GM12875 (cell line): ENCODE data around the gene ZYG11A.

Experiments used
- H3K4me3 ChIP-seq: one replicate; pipeline ENCODE4 v1.5.1; 2011; ENCODE audit warnings: low read depth, low read length, control low read depth
- TF ChIP-seq, protein P1 (sequence below): IDR thresholded peaks from 2 replicates; pipeline ENCODE4 v1.5.1; 2011; ENCODE audit warnings: low read depth, mild to moderate bottlenecking, control low read depth, inconsistent platforms, low read length, moderate library complexity, borderline replicate concordance; ENCODE audit not compliant: insufficient read depth

ZYG11A gene

DNA sequence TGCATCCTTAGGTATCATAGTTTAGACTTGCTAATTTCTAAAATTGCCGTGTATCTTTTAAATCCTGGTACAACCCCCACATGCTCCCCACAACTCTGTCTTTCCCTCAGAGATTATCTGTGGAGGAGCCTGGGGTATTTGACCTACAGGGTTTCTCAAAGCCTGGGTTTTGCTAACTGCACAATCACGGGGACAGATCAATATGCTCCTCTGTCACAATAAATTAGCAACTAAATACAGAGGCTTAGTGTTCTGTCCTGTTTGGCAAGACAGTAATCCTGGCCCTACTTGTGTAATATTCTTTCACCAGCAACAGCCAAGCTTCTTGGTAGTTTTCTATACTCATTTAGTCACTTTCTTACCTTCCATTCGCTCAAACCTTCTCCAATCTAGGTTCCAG, 70.5 kb downstream of the ZYG11A start:
- TF ChIP-seq, protein P1, sequence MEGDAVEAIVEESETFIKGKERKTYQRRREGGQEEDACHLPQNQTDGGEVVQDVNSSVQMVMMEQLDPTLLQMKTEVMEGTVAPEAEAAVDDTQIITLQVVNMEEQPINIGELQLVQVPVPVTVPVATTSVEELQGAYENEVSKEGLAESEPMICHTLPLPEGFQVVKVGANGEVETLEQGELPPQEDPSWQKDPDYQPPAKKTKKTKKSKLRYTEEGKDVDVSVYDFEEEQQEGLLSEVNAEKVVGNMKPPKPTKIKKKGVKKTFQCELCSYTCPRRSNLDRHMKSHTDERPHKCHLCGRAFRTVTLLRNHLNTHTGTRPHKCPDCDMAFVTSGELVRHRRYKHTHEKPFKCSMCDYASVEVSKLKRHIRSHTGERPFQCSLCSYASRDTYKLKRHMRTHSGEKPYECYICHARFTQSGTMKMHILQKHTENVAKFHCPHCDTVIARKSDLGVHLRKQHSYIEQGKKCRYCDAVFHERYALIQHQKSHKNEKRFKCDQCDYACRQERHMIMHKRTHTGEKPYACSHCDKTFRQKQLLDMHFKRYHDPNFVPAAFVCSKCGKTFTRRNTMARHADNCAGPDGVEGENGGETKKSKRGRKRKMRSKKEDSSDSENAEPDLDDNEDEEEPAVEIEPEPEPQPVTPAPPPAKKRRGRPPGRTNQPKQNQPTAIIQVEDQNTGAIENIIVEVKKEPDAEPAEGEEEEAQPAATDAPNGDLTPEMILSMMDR: no peak
- H3K4me3 ChIP-seq: no peak overlapping the region

DNA sequence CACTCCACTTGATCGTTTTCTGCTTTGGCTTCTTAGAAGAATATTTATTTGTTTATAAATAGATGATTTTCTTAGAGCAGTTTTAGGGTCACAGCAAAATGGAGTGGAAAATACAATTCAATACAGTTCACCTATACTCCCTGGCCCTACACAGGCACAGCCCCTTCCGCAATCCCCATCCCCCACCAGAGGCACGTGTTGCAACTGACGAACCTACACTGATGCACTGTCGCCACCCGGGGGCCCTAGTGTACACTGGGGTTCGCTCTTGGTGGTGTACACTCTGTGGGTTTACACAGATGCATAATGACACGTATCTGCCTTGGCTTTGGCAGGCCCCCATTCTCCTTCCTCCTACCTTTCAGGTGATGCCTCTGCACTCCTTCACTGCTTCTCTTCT, 71.0 kb downstream of the ZYG11A start:
- H3K4me3 ChIP-seq: no peak overlapping the region
- TF ChIP-seq, protein P1: no peak

DNA sequence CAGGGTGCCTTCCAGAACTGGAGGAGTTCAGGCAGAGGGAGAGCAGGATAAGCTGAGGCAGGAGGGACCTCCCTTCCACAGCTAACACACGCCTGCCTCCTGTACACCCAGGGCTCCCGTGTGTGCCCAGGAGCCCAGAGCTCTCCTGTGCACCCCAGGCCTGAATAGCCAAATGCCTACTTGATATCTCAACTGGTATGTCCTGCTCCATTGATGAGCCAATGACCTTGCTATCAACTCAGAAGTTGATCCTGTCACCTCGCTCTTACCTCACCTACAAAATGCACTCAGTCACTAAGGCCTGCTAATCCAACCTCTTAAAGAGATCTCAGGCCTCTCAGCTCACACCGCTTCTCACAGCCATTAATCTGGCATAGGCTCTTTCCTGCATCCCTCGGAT, 71.9 kb downstream of the ZYG11A start:
- TF ChIP-seq, protein P1: no peak

DNA sequence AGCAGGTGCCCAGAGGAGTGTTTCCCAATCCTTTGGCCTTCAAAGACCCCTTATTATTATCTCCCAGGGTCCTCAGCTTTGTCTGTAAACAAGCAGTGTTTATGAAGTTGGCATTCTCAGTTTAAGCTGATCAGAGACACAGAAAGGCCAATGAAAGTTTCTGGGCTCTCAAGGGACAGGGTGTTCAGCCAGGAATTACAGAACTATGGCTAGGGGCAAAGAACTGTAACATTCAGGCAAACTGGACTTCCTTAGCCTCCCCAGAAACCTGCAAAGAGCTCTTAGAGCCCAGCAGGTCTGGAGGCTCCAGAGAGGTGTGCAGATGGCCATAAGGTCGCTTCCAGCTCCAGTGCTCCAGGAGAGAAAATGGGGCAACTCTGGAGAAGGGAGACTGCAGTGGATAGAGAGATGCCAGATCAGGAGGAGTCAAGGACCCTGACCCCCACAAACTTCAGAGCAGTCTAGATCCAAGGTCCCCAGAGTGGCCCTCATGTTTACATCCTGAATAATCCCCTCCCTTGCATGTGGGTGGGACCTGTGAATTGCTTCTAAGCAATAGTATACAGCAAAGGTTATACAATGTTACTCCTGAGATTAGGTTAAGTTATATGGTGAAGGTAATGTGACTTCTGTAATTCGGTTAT, 72.8 kb downstream of the ZYG11A start:
- TF ChIP-seq, protein P1: no peak
- H3K4me3 ChIP-seq: no peak overlapping the region

More for the DNA sequence above, 71.9 kb downstream of the ZYG11A start:
- H3K4me3 ChIP-seq: no peak overlapping the region

DNA sequence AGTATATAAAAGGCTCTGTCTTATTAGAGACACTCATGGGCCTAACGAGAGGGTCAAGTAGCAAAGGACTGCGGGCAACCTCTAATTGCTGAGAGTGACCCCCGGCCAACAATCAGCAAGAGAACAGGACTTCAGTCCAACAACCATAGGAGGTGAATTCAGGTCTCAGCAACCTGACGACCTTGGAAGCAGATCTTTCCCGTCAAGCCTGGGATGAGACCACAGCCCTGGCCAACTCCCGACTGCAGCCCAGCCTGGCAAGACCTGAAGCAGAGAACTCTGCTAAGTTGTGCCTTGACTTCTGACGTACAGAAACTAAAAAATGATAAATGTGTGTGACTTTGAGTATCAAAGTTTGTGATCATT, 73.3 kb downstream of the ZYG11A start:
- no peak overlapping the region for H3K4me3 ChIP-seq
- TF ChIP-seq, protein P1: no peak

DNA sequence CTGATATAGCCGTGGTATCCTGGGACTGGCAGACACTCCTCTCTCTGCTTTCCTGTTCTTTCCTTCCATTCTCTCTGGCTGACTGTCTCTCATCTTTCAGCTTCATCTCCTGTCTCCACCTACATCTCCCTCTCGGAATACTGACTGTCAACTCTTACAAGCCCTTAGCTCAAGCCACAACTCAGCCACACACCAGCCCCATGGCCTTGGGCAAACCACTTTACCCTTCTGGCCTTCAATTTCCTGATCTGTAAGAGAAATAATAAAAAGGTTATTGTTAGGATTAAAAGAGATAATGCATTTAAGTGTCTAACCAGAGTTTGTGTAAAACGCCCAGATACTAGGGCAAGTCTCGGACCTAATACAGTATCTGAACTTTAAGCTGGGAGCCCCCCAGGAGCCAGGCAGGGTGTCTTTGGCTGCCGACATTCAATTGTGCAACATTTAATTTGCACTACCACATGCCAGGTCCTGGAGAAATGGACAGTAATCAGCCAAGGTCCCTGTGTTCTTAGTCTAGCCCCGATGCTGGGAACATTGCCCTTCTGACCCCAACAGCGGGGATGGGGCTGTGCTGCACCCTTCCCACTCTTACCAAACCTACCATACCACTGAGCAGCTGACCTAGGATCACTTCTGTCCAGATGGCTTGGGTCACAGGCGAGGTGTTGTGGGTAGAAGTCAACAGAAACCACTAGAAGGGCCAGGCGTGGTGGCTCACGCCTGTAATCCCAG, 73.8 kb downstream of the ZYG11A start:
- TF ChIP-seq, protein P1: no peak
- no peak overlapping the region for H3K4me3 ChIP-seq

DNA sequence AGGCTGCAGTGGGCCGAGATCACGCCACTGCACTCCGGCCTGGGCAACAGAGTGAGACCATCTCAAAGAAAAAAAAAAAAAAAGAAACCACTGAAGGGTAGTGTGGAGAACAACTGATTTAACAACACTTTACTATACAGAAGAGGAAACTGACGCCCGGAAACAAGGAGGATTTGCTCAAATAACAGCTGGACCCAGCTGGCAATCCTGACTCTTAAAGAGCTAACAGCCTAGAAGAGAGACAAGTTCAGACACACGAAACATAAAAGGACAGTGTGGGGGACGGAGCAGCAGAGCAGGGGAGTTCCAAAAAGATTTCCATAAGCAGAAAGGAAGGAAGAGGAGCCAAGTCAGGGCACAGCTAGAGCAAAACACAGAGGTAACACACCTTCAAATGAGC, 74.6 kb downstream of the ZYG11A start:
- TF ChIP-seq, protein P1: no peak
- no peak overlapping the region for H3K4me3 ChIP-seq
